ENCODE measurements around the gene DMP1.

DMP1 gene

GRCh38 chr4:87650938-87651337 is 858 bp downstream of the DMP1 start:
- H3K4me3 ChIP-seq (ENCODE audit: low read depth, low read length), result no peak overlapping the region
- DNase-seq (ENCODE audit: low read depth), result peak; percentile 2
- no peak for TF ChIP-seq CTCF (IDR thresholded peaks at IDR 0.05; ENCODE audit: insufficient read depth, low read depth, low read length, missing control alignments)

GRCh38 chr4:87651941-87652340 is 1.9 kb downstream of the DMP1 start:
- no peak overlapping the region for H3K4me3 ChIP-seq (ENCODE audit: low read depth, low read length)
- no peak for DNase-seq (ENCODE audit: low read depth)

GRCh38 chr4:87654487-87655044 is 4.5 kb downstream of the DMP1 start:
- no peak overlapping the region for H3K4me3 ChIP-seq (ENCODE audit: low read depth, low read length)
- no peak for TF ChIP-seq CTCF (IDR thresholded peaks at IDR 0.05; ENCODE audit: insufficient read depth, low read depth, low read length, missing control alignments)
- DNase-seq (ENCODE audit: low read depth), result no peak

More at GRCh38 chr4:87651941-87652340, 1.9 kb downstream of the DMP1 start:
- no peak for TF ChIP-seq CTCF (IDR thresholded peaks at IDR 0.05; ENCODE audit: insufficient read depth, low read depth, low read length, missing control alignments)

- no peak for TF ChIP-seq CTCF (IDR thresholded peaks at IDR 0.05; ENCODE audit: insufficient read depth, low read depth, low read length, missing control alignments)
- H3K4me3 ChIP-seq (ENCODE audit: low read depth, low read length), result no peak overlapping the region
- DNase-seq (ENCODE audit: low read depth), result no peak
Observed at GRCh38 chr4:87657525-87657924, 7.4 kb downstream of the DMP1 start.

GRCh38 chr4:87659247-87659931 is 9.3 kb downstream of the DMP1 start:
- DNase-seq (ENCODE audit: low read depth), result no peak
- no peak for TF ChIP-seq CTCF (IDR thresholded peaks at IDR 0.05; ENCODE audit: insufficient read depth, low read depth, low read length, missing control alignments)
- H3K4me3 ChIP-seq (ENCODE audit: low read depth, low read length), result no peak overlapping the region

- H3K4me3 ChIP-seq (ENCODE audit: low read depth, low read length), result no peak overlapping the region
Observed at GRCh38 chr4:87662871-87663270, 12.8 kb downstream of the DMP1 start.

More at GRCh38 chr4:87662871-87663270, 12.8 kb downstream of the DMP1 start:
- DNase-seq (ENCODE audit: low read depth), result no peak
- TF ChIP-seq CTCF (IDR thresholded peaks at IDR 0.05; ENCODE audit: insufficient read depth, low read depth, low read length, missing control alignments), result no peak

Measured in GM12865 (cell line).